ENCODE data around the gene OR52N2. TPM values are rescaled to one million over a fixed set of nuclear protein-coding genes. Genes with fewer than 3 reads are reported as not detected.

The OR52N2 gene
- total and polyA plus RNA-seq, 2 donors (not counting 1 experiment from before 2014, with no cell fraction given) = not detected

- no peak for DNase-seq (ENCODE audit: low read depth in 2 of 2)
- no peak within 1 kb of the TSS for H3K27ac ChIP-seq (ENCODE audit: insufficient read depth, low read length)
- no peaks in the 10 kb centered on the region for H3K36me3 ChIP-seq (ENCODE audit: control insufficient read depth, insufficient read depth, low read length)
- no peaks in the 10 kb centered on the region for H3K4me1 ChIP-seq (ENCODE audit: control insufficient read depth, extremely low read depth, insufficient read depth, low read length)
- no peak within 1 kb of the TSS for H2AFZ ChIP-seq (ENCODE audit: low read length)
- no peaks in the 10 kb centered on the region for H3K9me3 ChIP-seq (ENCODE audit: control insufficient read depth, insufficient read depth, low read depth, low read length)
- no peaks in the 10 kb centered on the region for H4K20me1 ChIP-seq (ENCODE audit: control insufficient read depth, extremely low read depth, insufficient read depth, low read length)
- H3K4me3 ChIP-seq (replicated peaks in 1 of 4; ENCODE audit: control extremely low read depth in 1 of 4, insufficient read depth in 1 of 4, low read depth in 3 of 4, low read length in 4 of 4) = no peak within 1 kb of the TSS
- no peaks in the 10 kb centered on the region for H3K27me3 ChIP-seq (ENCODE audit: control insufficient read depth, insufficient read depth, low read length)
- TF ChIP-seq, protein P1, sequence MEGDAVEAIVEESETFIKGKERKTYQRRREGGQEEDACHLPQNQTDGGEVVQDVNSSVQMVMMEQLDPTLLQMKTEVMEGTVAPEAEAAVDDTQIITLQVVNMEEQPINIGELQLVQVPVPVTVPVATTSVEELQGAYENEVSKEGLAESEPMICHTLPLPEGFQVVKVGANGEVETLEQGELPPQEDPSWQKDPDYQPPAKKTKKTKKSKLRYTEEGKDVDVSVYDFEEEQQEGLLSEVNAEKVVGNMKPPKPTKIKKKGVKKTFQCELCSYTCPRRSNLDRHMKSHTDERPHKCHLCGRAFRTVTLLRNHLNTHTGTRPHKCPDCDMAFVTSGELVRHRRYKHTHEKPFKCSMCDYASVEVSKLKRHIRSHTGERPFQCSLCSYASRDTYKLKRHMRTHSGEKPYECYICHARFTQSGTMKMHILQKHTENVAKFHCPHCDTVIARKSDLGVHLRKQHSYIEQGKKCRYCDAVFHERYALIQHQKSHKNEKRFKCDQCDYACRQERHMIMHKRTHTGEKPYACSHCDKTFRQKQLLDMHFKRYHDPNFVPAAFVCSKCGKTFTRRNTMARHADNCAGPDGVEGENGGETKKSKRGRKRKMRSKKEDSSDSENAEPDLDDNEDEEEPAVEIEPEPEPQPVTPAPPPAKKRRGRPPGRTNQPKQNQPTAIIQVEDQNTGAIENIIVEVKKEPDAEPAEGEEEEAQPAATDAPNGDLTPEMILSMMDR (conservative IDR thresholded peaks at IDR 0.05 in 1 of 2, IDR thresholded peaks at IDR 0.05 in 1 of 2; ENCODE audit: low read depth in 1 of 2, low read length in 2 of 2) = no peak
- TF ChIP-seq EZH2 (IDR thresholded peaks at IDR 0.05; ENCODE audit: low read length, missing control alignments) = no peak
- no peak within 1 kb of the TSS for H3K4me2 ChIP-seq (ENCODE audit: extremely low read depth, insufficient read depth, low read length)
- no peak within 1 kb of the TSS for H3K9ac ChIP-seq (ENCODE audit: insufficient read depth, low read length)
- H3K79me2 ChIP-seq (ENCODE audit: control insufficient read depth, insufficient read depth, low read length) = no peaks in the 10 kb centered on the region
These were observed 48.9 kb downstream of the OR52N2 start, which contains the start of gene OR52E8 for GRCh38 chr11:5857590-5857989. TSS of gene OR52E8 (minus strand) at chr11:5857690. CDS start at chr11:5857690, 0 bp downstream.

- no peak overlapping the region for H3K27ac ChIP-seq (ENCODE audit: insufficient read depth, low read length)
- H3K4me3 ChIP-seq (replicated peaks in 1 of 4; ENCODE audit: control extremely low read depth in 1 of 4, insufficient read depth in 1 of 4, low read depth in 3 of 4, low read length in 4 of 4) = no peak overlapping the region
- no peak overlapping the region for H2AFZ ChIP-seq (ENCODE audit: low read length)
- no peaks in the 10 kb centered on the region for H3K27me3 ChIP-seq (ENCODE audit: control insufficient read depth, insufficient read depth, low read length)
- H3K4me1 ChIP-seq (ENCODE audit: control insufficient read depth, extremely low read depth, insufficient read depth, low read length) = no peaks in the 10 kb centered on the region
- no peak for DNase-seq (ENCODE audit: low read depth in 2 of 2)
- no peaks in the 10 kb centered on the region for H3K79me2 ChIP-seq (ENCODE audit: control insufficient read depth, insufficient read depth, low read length)
- H3K4me2 ChIP-seq (ENCODE audit: extremely low read depth, insufficient read depth, low read length) = no peak overlapping the region
- no peaks in the 10 kb centered on the region for H3K36me3 ChIP-seq (ENCODE audit: control insufficient read depth, insufficient read depth, low read length)
- no peak for TF ChIP-seq EZH2 (IDR thresholded peaks at IDR 0.05; ENCODE audit: low read length, missing control alignments)
- TF ChIP-seq, protein P1 (conservative IDR thresholded peaks at IDR 0.05 in 1 of 2, IDR thresholded peaks at IDR 0.05 in 1 of 2; ENCODE audit: low read depth in 1 of 2, low read length in 2 of 2) = no peak
- H4K20me1 ChIP-seq (ENCODE audit: control insufficient read depth, extremely low read depth, insufficient read depth, low read length) = no peaks in the 10 kb centered on the region
- no peaks in the 10 kb centered on the region for H3K9me3 ChIP-seq (ENCODE audit: control insufficient read depth, insufficient read depth, low read depth, low read length)
- H3K9ac ChIP-seq (ENCODE audit: insufficient read depth, low read length) = no peak overlapping the region
These were observed 57.1 kb downstream of the OR52N2 start for GRCh38 chr11:5865826-5866225.

Other genes starting within 250 kb of the OR52N2 start
- not detected in 2 replicates for gene OR52B6, start 228.0 kb upstream of the OR52N2 start, total RNA-seq
- gene OR52B6, start 228.0 kb upstream of the OR52N2 start, polyA plus RNA-seq = not detected in 2 replicates
- gene TRIM6, start 212.3 kb upstream of the OR52N2 start, total RNA-seq = 4.9 and 8.6 TPM in 2 replicates
- gene TRIM6, start 212.3 kb upstream of the OR52N2 start, polyA plus RNA-seq = 8.2 and 13.8 TPM in 2 replicates
- 11.3 and 17.8 TPM in 2 replicates for gene TRIM34, start 183.9 kb upstream of the OR52N2 start, total RNA-seq
- gene TRIM34, start 183.9 kb upstream of the OR52N2 start, polyA plus RNA-seq = 13.6 and 18.5 TPM in 2 replicates
- gene TRIM5, start 123.8 kb upstream of the OR52N2 start, total RNA-seq = 43.4 and 47.9 TPM in 2 replicates
- gene TRIM5, start 123.8 kb upstream of the OR52N2 start, polyA plus RNA-seq = 26.8 and 32.4 TPM in 2 replicates
- 94.8 and 112 TPM in 2 replicates for gene TRIM22, start 119.1 kb upstream of the OR52N2 start, total RNA-seq
- 74.3 and 108 TPM in 2 replicates for gene TRIM22, start 119.1 kb upstream of the OR52N2 start, polyA plus RNA-seq
- not detected in 2 replicates for gene OR56B1, start 72.5 kb upstream of the OR52N2 start, total RNA-seq
- not detected in 2 replicates for gene OR56B1, start 72.5 kb upstream of the OR52N2 start, polyA plus RNA-seq
- 0.33 TPM in 1 of 2 replicates, not detected in the other for gene OR52N4, start 54.7 kb upstream of the OR52N2 start, total RNA-seq
- gene OR52N4, start 54.7 kb upstream of the OR52N2 start, polyA plus RNA-seq = 0.08 TPM in 1 of 2 replicates, not detected in the other
- not detected in 2 replicates for gene OR52N5, start 25.6 kb upstream of the OR52N2 start, total RNA-seq
- not detected in 2 replicates for gene OR52N5, start 25.6 kb upstream of the OR52N2 start, polyA plus RNA-seq
- gene OR52N1, start 17.7 kb upstream of the OR52N2 start, total RNA-seq = not detected in 2 replicates
- gene OR52N1, start 17.7 kb upstream of the OR52N2 start, polyA plus RNA-seq = not detected in 2 replicates
- gene OR52E6, start 33.0 kb downstream of the OR52N2 start, total RNA-seq = under 0.01 TPM in 1 of 2 replicates, not detected in the other
- not detected in 2 replicates for gene OR52E6, start 33.0 kb downstream of the OR52N2 start, polyA plus RNA-seq
- gene OR52E8, start 48.8 kb downstream of the OR52N2 start, total RNA-seq = not detected in 2 replicates
- not detected in 2 replicates for gene OR52E8, start 48.8 kb downstream of the OR52N2 start, polyA plus RNA-seq
- gene OR52E4, start 71.7 kb downstream of the OR52N2 start, total RNA-seq = not detected in 2 replicates
- gene OR52E4, start 71.7 kb downstream of the OR52N2 start, polyA plus RNA-seq = not detected in 2 replicates
- not detected in 2 replicates for gene OR52E5, start 84.3 kb downstream of the OR52N2 start, total RNA-seq
- gene OR52E5, start 84.3 kb downstream of the OR52N2 start, polyA plus RNA-seq = not detected in 2 replicates
- gene OR56A3, start 133.3 kb downstream of the OR52N2 start, total RNA-seq = not detected in 2 replicates
- not detected in 2 replicates for gene OR56A3, start 133.3 kb downstream of the OR52N2 start, polyA plus RNA-seq
- not detected in 2 replicates for gene OR56A5, start 159.6 kb downstream of the OR52N2 start, total RNA-seq
- not detected in 2 replicates for gene OR56A5, start 159.6 kb downstream of the OR52N2 start, polyA plus RNA-seq
- gene OR52L1, start 178.1 kb downstream of the OR52N2 start, total RNA-seq = not detected in 2 replicates
- not detected in 2 replicates for gene OR52L1, start 178.1 kb downstream of the OR52N2 start, polyA plus RNA-seq
- gene OR56A4, start 198.0 kb downstream of the OR52N2 start, total RNA-seq = not detected in 2 replicates
- not detected in 2 replicates for gene OR56A4, start 198.0 kb downstream of the OR52N2 start, polyA plus RNA-seq
- gene OR56A1, start 221.8 kb downstream of the OR52N2 start, total RNA-seq = not detected in 2 replicates
- gene OR56A1, start 221.8 kb downstream of the OR52N2 start, polyA plus RNA-seq = not detected in 2 replicates